Mesendoderm (in vitro differentiated cells): ENCODE results near the gene TUBB6.

ENCODE experiments used
- DNase-seq: peaks from one replicate; pipeline ENCODE4 v3.0.0; 2013
- H2AK5ac ChIP-seq: 2 replicates; pipeline ENCODE4 v1.6.1; 2013; ENCODE audit warnings: low read length, inconsistent platforms
- H2BK120ac ChIP-seq: 2 replicates; pipeline ENCODE4 v1.6.1; 2013; ENCODE audit warnings: low read depth, mild to moderate bottlenecking, low read length, moderate library complexity, mixed read lengths
- H2BK15ac ChIP-seq: replicated peaks from 2 replicates; pipeline ENCODE4 v1.6.1; 2013; ENCODE audit warnings: low read depth, mild to moderate bottlenecking, moderate library complexity
- H2BK5ac ChIP-seq: 2 replicates; pipeline ENCODE4 v1.6.1; 2013; ENCODE audit warnings: low read length, inconsistent platforms
- H3K18ac ChIP-seq: 2 replicates; pipeline ENCODE4 v1.6.1; 2013; ENCODE audit warnings: mild to moderate bottlenecking, low read length, mixed read lengths
- H3K23ac ChIP-seq: one replicate; pipeline ENCODE4 v1.6.1; 2013; ENCODE audit warnings: low read length
- H3K27ac ChIP-seq: 2 replicates; pipeline ENCODE4 v1.5.1; 2013; ENCODE audit warnings: low read depth, mild to moderate bottlenecking, inconsistent platforms, low read length, moderate library complexity
- H3K27me3 ChIP-seq: 2 replicates; pipeline ENCODE4 v1.6.1; 2013; ENCODE audit warnings: low read length, control low read depth, mild to moderate bottlenecking, inconsistent platforms; ENCODE audit not compliant: insufficient read depth, poor library complexity
- H3K36me3 ChIP-seq: 2 replicates; pipeline ENCODE4 v1.6.1; 2013; ENCODE audit warnings: low read length, inconsistent platforms; ENCODE audit not compliant: control insufficient read depth, insufficient read depth
- H3K4ac ChIP-seq: one replicate; pipeline ENCODE4 v1.6.1; 2013; ENCODE audit warnings: low read depth, mild to moderate bottlenecking, low read length, moderate library complexity
- H3K4me1 ChIP-seq: 2 replicates; pipeline ENCODE4 v1.6.1; 2013; ENCODE audit warnings: low read depth, low read length, inconsistent platforms; ENCODE audit not compliant: control insufficient read depth
- H3K4me2 ChIP-seq: 2 replicates; pipeline ENCODE4 v1.6.1; 2013; ENCODE audit warnings: low read length
- H3K4me3 ChIP-seq: 2 replicates; pipeline ENCODE4 v1.5.1; 2013; ENCODE audit warnings: mild to moderate bottlenecking, low read length
- H3K56ac ChIP-seq: one replicate; pipeline ENCODE4 v1.6.1; 2013; ENCODE audit warnings: low read length
- H3K79me1 ChIP-seq: 2 replicates; pipeline ENCODE4 v1.6.1; 2013; ENCODE audit warnings: low read length, inconsistent platforms
- H3K79me2 ChIP-seq: 2 replicates; pipeline ENCODE4 v1.6.1; 2013; ENCODE audit warnings: mild to moderate bottlenecking, low read length; ENCODE audit not compliant: control insufficient read depth, insufficient read depth
- H3K9ac ChIP-seq: 2 replicates; pipeline ENCODE4 v1.6.1; 2013; ENCODE audit warnings: low read length, inconsistent platforms
- H4K5ac ChIP-seq: one replicate; pipeline ENCODE4 v1.6.1; 2013; ENCODE audit warnings: low read length
- H4K8ac ChIP-seq: one replicate; pipeline ENCODE4 v1.6.1; 2013; ENCODE audit warnings: low read depth, mild to moderate bottlenecking, control low read depth, low read length, moderate library complexity
- WGBS: extraction: QIAGEN DNeasy Blood & Tissue Kit; methylation state at CpG from one replicate; pipeline ENCODE4 v1.1.7; 2013; ENCODE audit warnings: low lambda C conversion rate, missing lambda C conversion rate; ENCODE audit not compliant: insufficient coverage; ENCODE audit errors: extremely low coverage; 5-methylcytosine and 5-hydroxymethylcytosine counted together

TUBB6 gene

GRCh38 chr18:12308386-12309100, 502 bp downstream of the TUBB6 start:
- WGBS = no CpG with 5 or more reads among the region's 81 CpGs
- Histone ChIP-seq H3K4ac (peak overlapping the region; percentile 45), H3K36me3 (no peaks in the 10 kb centered on the region), H3K27ac (peak overlapping the region; percentile 88), H3K56ac (peak overlapping the region; percentile 96), H3K23ac (peak overlapping the region; percentile 29), H2BK5ac (peak overlapping the region; percentile 55), H2AK5ac (no peak overlapping the region), H3K4me2 (peak overlapping the region; percentile 56), H2BK15ac (no peak overlapping the region), H3K18ac (peak overlapping the region; percentile 92), H3K9ac (peak overlapping the region; percentile 87), H2BK120ac (peak overlapping the region; percentile 86), H3K4me3 (peak overlapping the region; percentile 68), H4K8ac (peak overlapping the region; percentile 2), H3K79me2 (peaks cover 11% of the 10 kb centered on the region), H3K27me3 (no peaks in the 10 kb centered on the region), H3K79me1 (peaks cover 8% of the 10 kb centered on the region), H4K5ac (no peak overlapping the region), H3K4me1 (peaks cover 7% of the 10 kb centered on the region)
- peak; percentile 78 for DNase-seq

GRCh38 chr18:12309683-12310198, 1.7 kb downstream of the TUBB6 start:
- WGBS = no CpG with 5 or more reads among the region's 7 CpGs
- no peaks in the 10 kb centered on the region for H3K36me3 ChIP-seq
- H3K4me3 ChIP-seq = no peak overlapping the region

GRCh38 chr18:12310762-12311161, 2.7 kb downstream of the TUBB6 start:
- peaks cover 3% of the 10 kb centered on the region for H3K36me3 ChIP-seq

More at GRCh38 chr18:12309683-12310198, 1.7 kb downstream of the TUBB6 start:
- H2AK5ac ChIP-seq = no peak overlapping the region
- no peak for DNase-seq
- H3K4me2 ChIP-seq = peak overlapping the region; percentile 62
- peaks cover 7% of the 10 kb centered on the region for H3K4me1 ChIP-seq
- H4K5ac ChIP-seq = no peak overlapping the region
- no peak overlapping the region for H2BK5ac ChIP-seq
- H3K4ac ChIP-seq = no peak overlapping the region
- no peak overlapping the region for H3K23ac ChIP-seq
- peak overlapping the region; percentile 25 for H3K18ac ChIP-seq
- peak overlapping the region; percentile 87 for H3K9ac ChIP-seq
- H3K79me1 ChIP-seq = peaks cover 8% of the 10 kb centered on the region
- peak overlapping the region; percentile 96 for H3K56ac ChIP-seq
- H3K79me2 ChIP-seq = peaks cover 11% of the 10 kb centered on the region
- no peak overlapping the region for H2BK120ac ChIP-seq
- H3K27me3 ChIP-seq = no peaks in the 10 kb centered on the region
- no peak overlapping the region for H4K8ac ChIP-seq
- H2BK15ac ChIP-seq = no peak overlapping the region
- no peak overlapping the region for H3K27ac ChIP-seq

GRCh38 chr18:12312976-12313375, 4.9 kb downstream of the TUBB6 start:
- Histone ChIP-seq H4K5ac (no peak overlapping the region), H3K79me1 (peaks cover 8% of the 10 kb centered on the region), H2BK5ac (no peak overlapping the region), H3K23ac (no peak overlapping the region), H3K4me3 (no peak overlapping the region), H2AK5ac (no peak overlapping the region), H2BK15ac (no peak overlapping the region), H3K27ac (no peak overlapping the region), H3K18ac (no peak overlapping the region), H3K9ac (no peak overlapping the region), H3K4me2 (no peak overlapping the region), H3K79me2 (peaks cover 11% of the 10 kb centered on the region), H3K4me1 (peaks cover 3% of the 10 kb centered on the region), H3K4ac (no peak overlapping the region), H2BK120ac (no peak overlapping the region), H3K56ac (no peak overlapping the region), H3K36me3 (peaks cover 3% of the 10 kb centered on the region), H3K27me3 (no peaks in the 10 kb centered on the region), H4K8ac (no peak overlapping the region)
- no peak for DNase-seq

More at GRCh38 chr18:12310762-12311161, 2.7 kb downstream of the TUBB6 start:
- H3K79me1 ChIP-seq = peaks cover 8% of the 10 kb centered on the region
- H3K27me3 ChIP-seq = no peaks in the 10 kb centered on the region
- no peak overlapping the region for H4K8ac ChIP-seq
- H3K4ac ChIP-seq = no peak overlapping the region
- no peak for DNase-seq
- no peak overlapping the region for H3K56ac ChIP-seq
- H2BK5ac ChIP-seq = no peak overlapping the region
- no peak overlapping the region for H4K5ac ChIP-seq
- no peak overlapping the region for H3K9ac ChIP-seq
- WGBS = no CpG with 5 or more reads among the region's 6 CpGs
- peaks cover 7% of the 10 kb centered on the region for H3K4me1 ChIP-seq
- H3K18ac ChIP-seq = no peak overlapping the region
- no peak overlapping the region for H3K4me2 ChIP-seq
- no peak overlapping the region for H3K27ac ChIP-seq
- no peak overlapping the region for H2BK120ac ChIP-seq
- H3K4me3 ChIP-seq = no peak overlapping the region
- no peak overlapping the region for H2AK5ac ChIP-seq
- H2BK15ac ChIP-seq = no peak overlapping the region
- H3K79me2 ChIP-seq = peaks cover 11% of the 10 kb centered on the region
- no peak overlapping the region for H3K23ac ChIP-seq

DNA sequence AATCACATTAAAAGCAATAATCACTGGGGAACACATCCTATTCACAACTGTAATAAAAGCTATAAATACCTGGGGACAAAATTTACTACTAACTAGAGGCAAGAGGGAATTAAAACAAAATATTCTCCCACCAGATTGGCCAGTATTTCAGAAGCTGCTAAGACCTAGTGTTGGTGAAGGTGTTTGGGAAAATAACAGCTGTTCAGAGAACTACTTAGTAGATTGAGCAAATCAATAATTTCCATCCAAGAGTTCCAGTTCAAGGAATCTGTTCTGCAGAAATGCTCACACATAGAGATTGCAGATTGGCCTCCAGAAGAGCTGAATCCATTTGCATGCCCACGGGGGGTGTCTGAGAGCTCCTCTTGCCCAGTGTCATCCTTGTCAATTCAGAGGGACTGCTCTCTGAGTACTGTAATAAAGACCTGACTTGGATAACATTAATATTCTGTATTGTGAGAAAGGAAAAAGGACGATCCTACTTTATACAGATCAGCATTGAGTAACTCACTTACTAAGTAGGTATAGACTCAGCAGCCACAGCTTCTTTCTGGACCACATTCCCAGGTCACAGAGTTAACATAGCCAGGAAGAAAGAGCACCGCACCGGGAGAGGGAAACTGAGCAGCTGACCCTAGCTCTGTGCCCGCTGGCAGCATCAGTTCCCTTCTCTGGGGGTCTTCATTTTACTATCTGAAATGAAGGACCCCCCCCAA, 5.6 kb downstream of the TUBB6 start:
- H3K18ac ChIP-seq = no peak overlapping the region
- DNase-seq = no peak
- no peak overlapping the region for H3K23ac ChIP-seq
- H2BK15ac ChIP-seq = no peak overlapping the region
- no peak overlapping the region for H3K9ac ChIP-seq
- H4K5ac ChIP-seq = no peak overlapping the region
- H3K4ac ChIP-seq = no peak overlapping the region
- WGBS = no CpG with 5 or more reads among the region's 5 CpGs
- peaks cover 10% of the 10 kb centered on the region for H3K79me2 ChIP-seq
- H2BK120ac ChIP-seq = no peak overlapping the region
- H3K36me3 ChIP-seq = peaks cover 3% of the 10 kb centered on the region
- H3K4me2 ChIP-seq = no peak overlapping the region
- no peak overlapping the region for H3K56ac ChIP-seq
- no peak overlapping the region for H3K27ac ChIP-seq
- H3K4me3 ChIP-seq = no peak overlapping the region
- no peaks in the 10 kb centered on the region for H3K27me3 ChIP-seq
- H4K8ac ChIP-seq = no peak overlapping the region
- no peak overlapping the region for H2BK5ac ChIP-seq
- no peak overlapping the region for H2AK5ac ChIP-seq
- peaks cover 8% of the 10 kb centered on the region for H3K79me1 ChIP-seq
- H3K4me1 ChIP-seq = peaks cover 3% of the 10 kb centered on the region
